ENCODE measurements around the gene EFR3B.

- TF ChIP-seq EZH2 (IDR thresholded peaks at IDR 0.05; ENCODE audit: low read depth) (no peak), CTCF (conservative IDR thresholded peaks at IDR 0.05) (no peak)
Measured at GRCh38 chr2:25035537-25036220, 6.2 kb upstream of the EFR3B start.

All from PC-9 (cell line).